ENCODE measurements around the gene CACNG8. TPM values are rescaled to one million over a fixed set of nuclear protein-coding genes. Genes with fewer than 3 reads are reported as not detected.

Gene CACNG8
- total and polyA plus RNA-seq, 2 donors: 0.05 TPM; not detected in 1

- DNase-seq (ENCODE audit: low read depth in 6 of 9, low spot score in 9 of 9): no peak
Measured at GRCh38 chr19:53983457-53984289, 20.9 kb downstream of the CACNG8 start.

DNA sequence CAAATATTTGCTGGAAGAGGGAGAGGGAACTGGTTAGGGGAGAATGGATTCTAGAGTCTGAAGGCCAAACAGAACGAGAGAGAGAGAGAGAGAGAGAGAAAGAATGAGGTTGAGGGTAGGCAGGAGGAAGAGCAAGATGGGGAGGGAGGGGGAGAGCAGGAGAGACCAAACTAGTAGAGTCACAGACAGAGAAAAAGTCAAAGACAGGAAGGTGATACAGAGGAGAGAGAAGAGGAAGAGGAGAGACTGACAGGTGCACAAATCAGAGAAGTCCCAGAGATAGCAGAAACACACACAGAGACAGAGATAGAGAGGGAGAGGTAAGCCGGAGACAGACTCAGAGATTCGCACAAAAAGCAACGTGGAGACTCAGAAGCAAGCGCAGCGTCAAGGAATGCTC lies 23.1 kb downstream of the CACNG8 start:
- Histone ChIP-seq H3K27ac (ENCODE audit: low read depth in 1 of 2, low read length in 1 of 2) (no peak overlapping the region), H3K9me3 (ENCODE audit: control insufficient read depth in 2 of 2, insufficient read depth in 1 of 2, low read length in 1 of 2) (peaks cover 5% of the 10 kb centered on the region in 2 donors), H3K27me3 (ENCODE audit: control insufficient read depth in 2 of 2, insufficient read depth in 1 of 2, low read length in 1 of 2) (peaks cover 28 to 52% of the 10 kb centered on the region in 2 donors), H3K36me3 (ENCODE audit: control insufficient read depth in 2 of 2, insufficient read depth in 2 of 2, low read length in 1 of 2) (no peaks in the 10 kb centered on the region), H3K4me1 (ENCODE audit: control insufficient read depth in 2 of 2, insufficient read depth in 2 of 2, low read length in 2 of 2) (no peaks in the 10 kb centered on the region), H3K4me3 (ENCODE audit: low read length in 2 of 2) (no peak overlapping the region)
- WGBS: 90% methylated on average over 6 of the region's 6 CpGs
- DNase-seq (ENCODE audit: low read depth in 6 of 9, low spot score in 9 of 9): no peak

More at GRCh38 chr19:53983457-53984289, 20.9 kb downstream of the CACNG8 start:
- H3K27me3 ChIP-seq (ENCODE audit: control insufficient read depth in 2 of 2, insufficient read depth in 1 of 2, low read length in 1 of 2): peaks cover 47 to 65% of the 10 kb centered on the region in 2 donors
- no peaks in the 10 kb centered on the region for H3K4me1 ChIP-seq (ENCODE audit: control insufficient read depth in 2 of 2, insufficient read depth in 2 of 2, low read length in 2 of 2)
- H3K9me3 ChIP-seq (ENCODE audit: control insufficient read depth in 2 of 2, insufficient read depth in 1 of 2, low read length in 1 of 2): peaks cover 10 to 16% of the 10 kb centered on the region in 2 donors
- 88% methylated on average over 24 of the region's 24 CpGs for WGBS
- H3K4me3 ChIP-seq (ENCODE audit: low read length in 2 of 2): no peak overlapping the region
- no peaks in the 10 kb centered on the region for H3K36me3 ChIP-seq (ENCODE audit: control insufficient read depth in 2 of 2, insufficient read depth in 2 of 2, low read length in 1 of 2)
- H3K27ac ChIP-seq (ENCODE audit: low read depth in 1 of 2, low read length in 1 of 2): no peak overlapping the region

DNA sequence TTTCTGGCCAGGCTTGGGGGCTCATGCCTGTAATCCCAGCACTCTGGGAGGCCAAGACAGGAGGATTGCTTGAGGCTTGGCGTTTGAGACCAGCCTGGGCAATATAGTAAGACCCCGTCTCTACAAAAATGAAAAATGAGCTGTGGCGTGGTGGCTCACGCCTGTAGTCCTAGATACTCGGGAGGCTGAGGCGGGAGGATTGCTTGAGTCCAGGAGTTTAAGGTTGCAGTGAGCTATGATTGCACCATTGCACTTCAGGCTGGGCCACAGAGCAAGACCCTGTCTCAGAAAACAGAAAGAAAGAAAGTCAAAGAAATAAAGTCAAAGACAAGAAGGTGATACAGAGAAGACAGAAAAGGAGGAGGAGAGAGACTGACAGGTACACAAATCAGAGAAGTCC lies 26.2 kb downstream of the CACNG8 start:
- 94% methylated on average over 6 of the region's 6 CpGs for WGBS
- no peaks in the 10 kb centered on the region for H3K4me1 ChIP-seq (ENCODE audit: control insufficient read depth in 2 of 2, insufficient read depth in 2 of 2, low read length in 2 of 2)
- no peak overlapping the region for H3K27ac ChIP-seq (ENCODE audit: low read depth in 1 of 2, low read length in 1 of 2)
- no peaks in the 10 kb centered on the region for H3K36me3 ChIP-seq (ENCODE audit: control insufficient read depth in 2 of 2, insufficient read depth in 2 of 2, low read length in 1 of 2)
- no peak for DNase-seq (ENCODE audit: low read depth in 6 of 9, low spot score in 9 of 9)
- peaks cover 25 to 59% of the 10 kb centered on the region in 2 donors for H3K27me3 ChIP-seq (ENCODE audit: control insufficient read depth in 2 of 2, insufficient read depth in 1 of 2, low read length in 1 of 2)
- no peak overlapping the region for H3K4me3 ChIP-seq (ENCODE audit: low read length in 2 of 2)
- no peaks in the 10 kb centered on the region for H3K9me3 ChIP-seq (ENCODE audit: control insufficient read depth in 2 of 2, insufficient read depth in 1 of 2, low read length in 1 of 2)

- Histone ChIP-seq H3K36me3 (ENCODE audit: control insufficient read depth in 2 of 2, insufficient read depth in 2 of 2, low read length in 1 of 2) (no peaks in the 10 kb centered on the region), H3K27me3 (ENCODE audit: control insufficient read depth in 2 of 2, insufficient read depth in 1 of 2, low read length in 1 of 2) (peaks cover 25 to 58% of the 10 kb centered on the region in 2 donors), H3K27ac (ENCODE audit: low read depth in 1 of 2, low read length in 1 of 2) (no peak overlapping the region), H3K4me3 (ENCODE audit: low read length in 2 of 2) (no peak overlapping the region), H3K4me1 (ENCODE audit: control insufficient read depth in 2 of 2, insufficient read depth in 2 of 2, low read length in 2 of 2) (no peaks in the 10 kb centered on the region), H3K9me3 (ENCODE audit: control insufficient read depth in 2 of 2, insufficient read depth in 1 of 2, low read length in 1 of 2) (no peaks in the 10 kb centered on the region)
- DNase-seq (ENCODE audit: low read depth in 6 of 9, low spot score in 9 of 9): no peak
- WGBS: 89% methylated on average over 22 of the region's 22 CpGs
Measured at GRCh38 chr19:53989600-53990533, 27.1 kb downstream of the CACNG8 start.

- peaks cover 25 to 54% of the 10 kb centered on the region in 2 donors for H3K27me3 ChIP-seq (ENCODE audit: control insufficient read depth in 2 of 2, insufficient read depth in 1 of 2, low read length in 1 of 2)
- H3K9me3 ChIP-seq (ENCODE audit: control insufficient read depth in 2 of 2, insufficient read depth in 1 of 2, low read length in 1 of 2): no peaks in the 10 kb centered on the region
- H3K4me1 ChIP-seq (ENCODE audit: control insufficient read depth in 2 of 2, insufficient read depth in 2 of 2, low read length in 2 of 2): no peaks in the 10 kb centered on the region
- H3K27ac ChIP-seq (ENCODE audit: low read depth in 1 of 2, low read length in 1 of 2): no peak within 1 kb of the TSS
- 7% methylated on average over 66 of the region's 66 CpGs for WGBS
- no peak for DNase-seq (ENCODE audit: low read depth in 6 of 9, low spot score in 9 of 9)
- H3K36me3 ChIP-seq (ENCODE audit: control insufficient read depth in 2 of 2, insufficient read depth in 2 of 2, low read length in 1 of 2): no peaks in the 10 kb centered on the region
- no peak within 1 kb of the TSS for H3K4me3 ChIP-seq (ENCODE audit: low read length in 2 of 2)
Measured at GRCh38 chr19:53991224-53992113, 28.7 kb downstream of the CACNG8 start, which contains the start of gene CACNG6. Gene CACNG6 (plus strand): TSS chr19:53991637. CDS start chr19:53992878, 1,241 bp downstream.

- Histone ChIP-seq H3K36me3 (ENCODE audit: control insufficient read depth in 2 of 2, insufficient read depth in 2 of 2, low read length in 1 of 2) (no peaks in the 10 kb centered on the region), H3K4me3 (ENCODE audit: low read length in 2 of 2) (no peak overlapping the region), H3K27me3 (ENCODE audit: control insufficient read depth in 2 of 2, insufficient read depth in 1 of 2, low read length in 1 of 2) (peaks cover 25 to 54% of the 10 kb centered on the region in 2 donors), H3K9me3 (ENCODE audit: control insufficient read depth in 2 of 2, insufficient read depth in 1 of 2, low read length in 1 of 2) (no peaks in the 10 kb centered on the region), H3K27ac (ENCODE audit: low read depth in 1 of 2, low read length in 1 of 2) (no peak overlapping the region), H3K4me1 (ENCODE audit: control insufficient read depth in 2 of 2, insufficient read depth in 2 of 2, low read length in 2 of 2) (no peaks in the 10 kb centered on the region)
- no peak for DNase-seq (ENCODE audit: low read depth in 6 of 9, low spot score in 9 of 9)
- 69% methylated on average over 9 of the region's 9 CpGs for WGBS
Measured at GRCh38 chr19:53992211-53992610, 29.5 kb downstream of the CACNG8 start.

- DNase-seq (ENCODE audit: low read depth in 6 of 9, low spot score in 9 of 9): no peak
- 23% methylated on average over 43 of the region's 43 CpGs for WGBS
- Histone ChIP-seq H3K4me1 (ENCODE audit: control insufficient read depth in 2 of 2, insufficient read depth in 2 of 2, low read length in 2 of 2) (no peaks in the 10 kb centered on the region), H3K27me3 (ENCODE audit: control insufficient read depth in 2 of 2, insufficient read depth in 1 of 2, low read length in 1 of 2) (peaks cover 25 to 48% of the 10 kb centered on the region in 2 donors), H3K36me3 (ENCODE audit: control insufficient read depth in 2 of 2, insufficient read depth in 2 of 2, low read length in 1 of 2) (no peaks in the 10 kb centered on the region), H3K27ac (ENCODE audit: low read depth in 1 of 2, low read length in 1 of 2) (no peak overlapping the region), H3K9me3 (ENCODE audit: control insufficient read depth in 2 of 2, insufficient read depth in 1 of 2, low read length in 1 of 2) (no peaks in the 10 kb centered on the region), H3K4me3 (ENCODE audit: low read length in 2 of 2) (no peak overlapping the region)
Measured at GRCh38 chr19:53992815-53993214, 30.1 kb downstream of the CACNG8 start.

DNA sequence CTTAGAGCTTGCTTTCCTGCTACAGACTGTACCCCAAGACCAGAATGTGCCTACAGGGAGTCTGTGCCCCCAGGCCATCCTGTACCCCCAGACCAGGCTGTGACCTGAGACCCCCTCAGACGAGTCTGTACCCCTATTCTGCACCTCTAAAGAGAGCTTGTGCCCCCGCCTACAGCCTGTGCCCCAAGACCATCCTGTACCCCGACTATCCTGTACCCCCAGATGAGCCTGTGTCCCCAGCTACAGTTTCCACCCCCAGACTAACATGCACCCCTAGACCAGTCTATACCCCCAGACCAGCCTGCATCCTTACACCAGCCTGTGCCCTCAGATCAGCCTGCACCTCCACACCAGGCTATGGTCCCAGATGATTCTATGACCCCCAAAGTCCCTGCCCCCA lies 30.7 kb downstream of the CACNG8 start:
- WGBS: 87% methylated on average over 3 of the region's 3 CpGs
- no peaks in the 10 kb centered on the region for H3K9me3 ChIP-seq (ENCODE audit: control insufficient read depth in 2 of 2, insufficient read depth in 1 of 2, low read length in 1 of 2)
- no peak for DNase-seq (ENCODE audit: low read depth in 6 of 9, low spot score in 9 of 9)
- no peak overlapping the region for H3K4me3 ChIP-seq (ENCODE audit: low read length in 2 of 2)
- no peaks in the 10 kb centered on the region for H3K4me1 ChIP-seq (ENCODE audit: control insufficient read depth in 2 of 2, insufficient read depth in 2 of 2, low read length in 2 of 2)
- H3K27me3 ChIP-seq (ENCODE audit: control insufficient read depth in 2 of 2, insufficient read depth in 1 of 2, low read length in 1 of 2): peaks cover 25 to 47% of the 10 kb centered on the region in 2 donors
- H3K36me3 ChIP-seq (ENCODE audit: control insufficient read depth in 2 of 2, insufficient read depth in 2 of 2, low read length in 1 of 2): no peaks in the 10 kb centered on the region
- no peak overlapping the region for H3K27ac ChIP-seq (ENCODE audit: low read depth in 1 of 2, low read length in 1 of 2)

Data from thymus (tissue), 11 donors.